ENCODE results near the gene MKNK1.
"Not testable (repeated sequence)": the region's sequence is repeated elsewhere in the genome, so short reads cannot be mapped to it uniquely, and the experiment has no call there.

Gene MKNK1

GRCh38 chr1:46603858-46604549, at the start of gene MKNK1:
TSS of gene MKNK1 (minus strand) at chr1:46604268. CDS start at chr1:46583327, 20,941 bp downstream.
- peak; percentile 85 for DNase-seq

GRCh38 chr1:46653405-46653958, 49.4 kb upstream of the MKNK1 start:
- no peak for DNase-seq

DNA sequence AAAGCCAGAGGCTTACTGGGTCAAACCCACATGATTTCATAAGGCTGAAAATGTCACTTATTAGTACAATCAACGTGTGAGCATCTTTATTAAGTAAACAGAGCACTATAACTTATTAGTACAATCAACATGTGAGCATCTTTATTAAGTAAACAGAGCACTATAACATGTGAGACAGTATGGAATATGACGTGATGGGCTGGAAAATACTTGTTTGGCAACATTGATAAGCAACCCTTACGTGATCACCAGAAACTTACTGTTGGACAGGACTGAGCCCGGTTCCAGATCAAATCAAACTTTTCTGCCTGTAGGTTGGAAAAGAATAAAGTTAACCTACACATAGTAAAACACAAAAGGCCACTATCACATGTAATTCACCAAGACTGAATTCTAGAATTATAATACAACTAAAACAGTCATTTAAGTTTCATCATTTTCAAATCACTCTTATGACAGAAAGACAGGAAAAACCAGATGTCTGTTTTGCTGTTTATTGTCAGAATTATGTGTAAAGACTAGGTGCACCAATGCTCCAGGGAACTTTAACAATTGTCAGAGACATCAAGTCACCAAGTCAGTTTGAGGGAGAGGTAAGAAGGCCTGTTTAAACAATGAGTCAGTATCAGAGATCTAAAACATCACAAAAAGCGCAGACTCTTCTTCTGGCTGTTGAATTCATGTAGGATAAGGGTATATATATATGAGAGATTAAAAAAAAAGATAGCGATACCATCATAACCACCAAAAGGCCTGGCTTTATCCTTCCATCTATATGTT, 48.4 kb upstream of the MKNK1 start:
- DNase-seq, result no peak

DNA sequence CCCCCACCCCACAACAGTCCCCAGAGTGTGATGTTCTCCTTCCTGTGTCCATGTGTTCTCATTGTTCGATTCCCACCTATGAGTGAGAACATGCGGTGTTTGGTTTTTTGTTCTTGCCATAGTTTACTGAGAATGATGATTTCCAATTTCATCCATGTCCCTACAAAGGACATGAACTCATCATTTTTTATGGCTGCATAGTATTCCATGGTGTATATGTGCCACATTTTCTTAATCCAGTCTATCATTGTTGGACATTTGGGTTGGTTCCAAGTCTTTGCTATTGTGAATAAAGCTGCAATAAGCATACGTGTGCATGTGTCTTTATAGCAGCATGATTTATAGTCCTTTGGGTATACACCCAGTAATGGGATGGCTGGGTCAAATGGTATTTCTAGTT, 47.1 kb upstream of the MKNK1 start:
- DNase-seq, result not testable (repeated sequence)

GRCh38 chr1:46650491-46650890, 46.4 kb upstream of the MKNK1 start:
- no peak for DNase-seq

DNA sequence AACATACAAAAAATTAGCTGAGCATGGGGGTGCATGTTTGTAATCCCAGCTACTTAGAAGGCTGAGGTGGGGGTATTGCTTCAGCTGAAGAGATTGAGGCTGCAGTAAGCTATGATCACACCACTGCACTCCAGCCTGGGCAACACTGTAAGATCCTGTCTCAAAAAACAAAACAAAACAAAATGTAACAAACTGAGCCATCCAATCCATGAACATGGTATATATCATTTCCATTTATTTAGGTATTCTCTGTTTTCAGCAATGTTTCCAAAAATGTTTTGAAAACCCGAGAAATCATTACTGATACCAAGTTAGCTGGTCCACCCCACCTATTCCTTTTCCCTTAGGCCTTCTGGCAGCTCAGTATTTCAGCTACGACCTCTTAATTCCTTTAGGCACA, 45.7 kb upstream of the MKNK1 start:
- no peak for DNase-seq

DNA sequence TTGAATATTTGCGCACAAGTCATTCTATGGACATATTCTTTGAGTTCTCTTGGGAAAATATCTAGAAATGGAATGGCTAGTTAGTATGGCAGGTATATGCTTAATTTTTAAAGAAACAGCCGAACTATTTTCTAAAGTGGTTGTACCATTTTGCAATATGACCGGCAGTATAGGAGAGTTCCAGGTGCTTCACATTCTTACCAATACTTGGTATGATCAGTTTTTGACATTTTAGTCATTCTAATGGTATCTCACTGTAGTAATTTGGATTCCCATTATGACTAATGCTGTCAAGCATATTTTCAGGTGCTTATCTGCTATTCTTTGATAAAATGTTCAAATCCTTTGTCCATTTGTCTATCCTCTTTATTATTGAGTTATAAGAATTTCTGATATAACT, 43.5 kb upstream of the MKNK1 start:
- DNase-seq, result no peak

DNA sequence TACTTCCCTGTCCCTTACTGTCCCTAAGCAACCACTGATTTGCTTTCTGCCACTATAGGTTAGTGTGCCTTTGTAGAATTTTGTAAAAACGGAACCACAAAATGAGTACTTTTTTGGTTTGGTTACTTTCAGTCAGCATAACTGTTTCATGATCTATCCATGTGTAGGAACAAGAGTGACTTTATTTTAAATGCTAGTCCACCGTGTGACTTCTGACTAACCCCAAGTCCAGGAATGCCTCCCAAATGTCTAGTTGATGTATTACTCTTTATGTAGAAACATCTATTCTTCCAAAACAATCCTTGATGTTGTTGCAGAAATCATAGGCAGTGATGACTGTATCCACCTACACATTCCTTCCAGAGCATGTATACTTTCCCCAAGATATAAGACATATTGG, 42.8 kb upstream of the MKNK1 start:
- no peak for DNase-seq

DNA sequence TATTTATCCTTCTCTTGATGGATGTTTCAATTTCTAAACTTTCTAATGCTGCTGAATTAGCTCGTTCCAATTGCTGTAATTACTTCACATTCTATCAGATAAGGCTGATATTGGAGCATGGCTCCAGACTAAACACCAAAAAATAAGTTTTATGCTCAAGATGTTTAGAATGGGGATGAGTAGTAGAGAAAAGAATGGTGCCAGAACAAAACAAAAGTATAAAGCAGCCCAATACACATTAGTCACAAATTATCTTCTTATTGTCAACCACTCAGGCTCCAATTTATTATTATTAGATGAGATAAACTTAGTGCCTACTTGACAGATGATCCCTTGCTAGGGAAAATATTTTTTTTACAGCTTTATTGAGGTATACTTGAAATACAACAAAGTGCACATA, 42.3 kb upstream of the MKNK1 start:
- no peak for DNase-seq

DNA sequence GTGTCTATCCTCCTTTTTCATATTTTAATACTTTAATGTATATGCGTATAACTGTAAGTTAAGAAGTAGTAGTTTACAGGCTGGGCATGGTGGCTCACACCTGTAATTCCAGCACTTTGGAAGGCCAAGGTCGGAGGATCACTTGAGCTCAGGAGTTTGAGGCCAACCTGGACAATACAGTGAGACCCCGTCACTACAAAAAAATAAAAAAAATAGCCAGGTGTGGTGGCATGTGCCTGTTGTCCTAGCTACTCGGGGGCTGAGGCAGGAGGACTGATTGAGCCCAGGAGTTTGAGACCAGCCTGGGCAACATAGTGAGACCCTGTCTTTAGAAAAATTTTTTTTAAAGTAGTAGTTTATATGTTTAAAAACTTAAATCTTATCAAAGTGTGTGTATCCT, 41.7 kb upstream of the MKNK1 start:
- DNase-seq, result no peak

- DNase-seq, result no peak
These were observed 39.3 kb upstream of the MKNK1 start for GRCh38 chr1:46643368-46643775.

DNA sequence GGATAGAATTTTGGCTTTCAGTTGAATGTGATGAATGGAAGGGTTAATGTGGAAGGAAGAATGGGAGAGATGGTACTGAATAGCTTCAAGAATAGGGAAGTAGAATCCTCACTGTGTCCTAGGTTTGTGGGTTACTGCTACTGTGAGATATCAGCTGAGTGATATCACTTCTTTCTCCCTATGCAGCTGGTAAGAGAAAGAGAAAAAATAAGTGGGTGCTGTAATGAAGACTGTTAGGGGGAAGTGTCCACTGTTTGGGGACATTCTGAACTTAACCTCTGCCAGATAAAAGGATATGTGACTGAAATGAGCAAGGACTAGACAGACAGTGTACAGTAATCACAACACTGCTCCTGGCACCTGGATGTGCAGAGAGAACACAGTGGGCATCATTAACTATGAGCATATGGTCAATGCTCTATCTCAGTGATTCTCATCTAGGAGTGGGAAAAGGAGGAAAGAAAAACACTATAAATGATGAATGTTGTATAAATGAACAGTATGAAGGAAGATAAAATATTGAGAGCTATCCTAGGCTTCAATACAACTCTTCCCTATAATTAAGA, 38.1 kb upstream of the MKNK1 start:
- DNase-seq, result no peak

DNA sequence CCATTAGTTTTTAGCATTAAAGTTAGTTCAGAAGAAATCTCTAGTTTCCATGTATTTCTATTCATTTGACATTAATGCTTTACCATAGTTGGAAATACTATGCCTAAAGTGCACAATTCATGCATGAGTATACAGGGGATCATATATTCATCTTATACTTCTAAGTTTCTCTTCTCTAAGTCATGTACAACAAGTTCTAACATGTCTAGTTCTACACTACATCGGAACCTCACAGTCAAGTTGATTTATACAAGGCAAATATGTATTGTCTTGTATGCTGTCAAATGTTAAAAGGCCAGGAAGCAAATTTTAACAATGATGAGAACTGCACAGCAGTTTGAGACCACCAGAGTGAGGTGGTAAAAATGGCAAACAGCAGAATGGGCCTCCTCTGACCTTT, 35.5 kb upstream of the MKNK1 start:
- no peak for DNase-seq

DNA sequence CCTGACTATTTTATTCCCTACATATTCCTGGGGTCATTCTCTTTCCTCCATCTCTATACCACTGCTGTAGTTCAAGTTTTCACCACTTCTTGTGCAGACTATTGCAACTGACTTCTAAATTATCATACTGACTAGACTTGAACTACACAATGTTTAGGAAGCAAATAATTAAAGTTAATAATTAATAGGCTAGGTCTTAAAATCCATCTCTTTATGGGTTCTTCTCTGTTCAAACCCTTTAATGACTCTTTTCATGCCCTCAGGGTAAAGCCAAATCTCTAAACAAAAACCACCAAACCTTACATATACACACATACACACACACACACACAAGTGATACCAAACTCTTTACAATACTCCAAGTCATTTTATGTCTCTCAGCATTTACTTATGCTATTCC, 34.9 kb upstream of the MKNK1 start:
- DNase-seq, result no peak

- no peak for DNase-seq
These were observed 33.5 kb upstream of the MKNK1 start for GRCh38 chr1:46637444-46638083.

DNA sequence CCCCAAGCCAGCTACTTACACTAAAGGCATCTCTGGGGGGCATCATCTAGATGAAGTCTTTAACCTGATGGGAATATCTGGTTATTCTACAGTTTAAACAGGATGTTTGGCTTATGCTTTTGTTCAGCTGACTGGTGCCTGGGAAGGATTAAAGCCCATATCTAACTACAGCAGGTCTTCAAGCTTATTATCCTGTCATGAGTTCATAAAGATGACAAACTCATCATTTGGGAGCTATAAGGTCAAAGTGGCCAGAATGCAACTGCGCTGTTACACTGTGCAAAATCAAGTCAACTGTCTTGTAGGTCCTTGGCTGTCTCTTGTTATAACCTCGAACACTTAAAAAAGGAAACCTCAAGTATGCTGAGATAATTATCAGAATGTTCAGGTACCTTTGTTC, 31.1 kb upstream of the MKNK1 start:
- DNase-seq, result no peak

DNA sequence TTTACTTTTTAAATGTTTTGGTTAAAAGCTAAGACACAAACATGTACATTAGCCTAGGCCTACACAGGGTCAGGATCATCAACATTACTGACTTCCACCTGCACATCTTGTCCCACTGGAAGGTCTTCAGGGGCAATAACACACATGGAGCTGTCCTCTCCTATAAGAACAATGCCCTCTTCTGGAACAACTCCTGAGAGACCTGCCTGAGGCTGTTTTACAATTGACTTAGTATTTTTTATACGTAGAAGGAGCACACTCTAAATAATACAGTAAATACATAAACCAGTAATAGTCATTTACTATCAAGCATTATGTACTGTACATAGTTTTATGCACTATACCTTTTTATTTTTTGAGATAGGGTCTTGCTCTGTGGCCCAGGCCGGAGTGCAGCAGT, 26.7 kb upstream of the MKNK1 start:
- DNase-seq, result no peak

GRCh38 chr1:46623743-46624644, 19.9 kb upstream of the MKNK1 start:
- DNase-seq, result no peak

GRCh38 chr1:46622344-46622743, 18.3 kb upstream of the MKNK1 start:
- DNase-seq, result no peak

GRCh38 chr1:46621930-46622329, 17.9 kb upstream of the MKNK1 start:
- no peak for DNase-seq

DNA sequence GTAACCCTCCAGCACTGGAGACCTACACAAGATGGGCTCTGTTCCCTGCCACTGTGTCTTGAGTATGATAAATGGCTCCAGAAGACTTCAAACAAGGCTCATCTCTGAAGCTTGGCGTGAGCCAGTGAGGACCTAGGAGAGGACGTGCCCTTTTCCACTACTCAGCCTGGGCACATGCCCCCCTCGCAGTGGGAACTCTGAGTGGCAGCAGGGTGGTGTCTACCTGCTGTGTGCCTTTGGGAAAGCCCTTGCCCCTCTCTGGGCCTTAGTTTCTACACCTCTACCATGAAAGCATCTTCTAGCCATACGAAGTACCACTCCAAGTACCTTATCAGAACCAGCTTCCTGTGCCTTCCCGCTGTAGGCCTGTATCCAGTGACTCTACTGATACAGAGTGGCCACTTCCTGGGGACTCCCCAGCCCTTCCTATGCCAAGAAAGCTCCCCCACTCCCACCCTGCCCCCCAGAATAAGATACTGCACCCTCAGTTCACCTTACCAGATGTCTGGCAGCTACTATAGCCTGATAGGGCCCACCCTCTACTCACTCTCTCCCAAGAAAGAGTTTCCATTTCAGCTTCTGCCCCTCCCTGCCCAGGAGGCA, 15.7 kb upstream of the MKNK1 start:
- DNase-seq, result no peak
